ENCODE measurements around the gene ZFHX3.

ZFHX3 gene

DNA sequence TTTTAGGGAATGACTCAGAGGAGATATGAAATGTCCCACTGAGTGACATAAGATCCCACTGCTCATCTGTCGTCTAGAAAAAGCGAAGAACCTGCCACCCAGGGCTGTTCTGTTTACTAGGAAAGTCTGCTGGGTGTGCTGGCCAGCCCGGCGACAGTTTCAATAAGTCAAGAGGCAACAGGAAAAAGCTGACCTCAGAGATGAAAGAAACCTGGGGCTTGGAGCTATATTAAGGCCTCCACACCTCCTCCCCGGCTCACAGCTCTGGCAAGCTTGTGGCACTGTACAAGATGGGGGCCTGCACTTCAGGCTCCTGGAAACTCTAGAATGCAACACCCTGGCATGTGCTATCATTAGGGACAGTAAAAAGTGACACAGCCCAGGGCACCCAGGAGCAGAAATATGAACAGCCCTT is 10.6 kb downstream of the ZFHX3 start:
- no peak for DNase-seq

DNA sequence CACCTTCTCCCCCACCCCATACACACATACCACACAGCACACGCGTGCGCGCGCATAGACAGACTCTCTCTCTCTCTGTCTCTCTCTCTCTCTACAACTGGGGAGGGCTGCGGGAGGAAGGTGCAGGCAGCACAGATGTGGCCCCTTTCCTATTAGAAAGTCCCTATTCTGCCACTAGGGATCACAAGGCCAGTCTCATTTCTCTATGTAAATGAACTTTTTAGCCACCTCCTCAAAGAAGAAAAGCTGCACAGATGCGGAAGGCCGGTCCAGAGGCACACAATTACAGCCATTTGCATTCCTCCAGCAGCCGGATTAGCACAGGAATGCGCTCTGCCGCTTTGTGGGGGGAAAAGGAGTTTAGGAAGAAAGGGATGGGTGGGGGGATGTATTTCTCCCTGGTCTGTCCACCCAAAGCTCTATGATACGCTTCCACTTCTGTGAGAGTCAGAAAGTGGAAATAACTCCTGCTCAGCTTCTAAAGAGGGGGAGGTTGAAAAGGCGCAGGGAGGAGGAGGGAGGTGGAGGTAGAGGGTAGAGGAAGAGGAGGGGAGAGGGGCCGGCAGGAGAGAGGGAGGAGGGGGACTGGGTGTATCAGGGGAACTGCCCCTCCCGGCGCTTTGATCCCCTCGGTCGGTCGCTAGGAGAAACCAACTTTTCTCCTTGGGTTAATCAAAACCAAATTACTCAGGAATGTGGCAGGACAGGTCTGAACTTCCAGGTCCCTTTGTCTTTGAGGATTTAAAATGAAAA is 11.7 kb downstream of the ZFHX3 start:
- DNase-seq = peak; percentile 62

DNA sequence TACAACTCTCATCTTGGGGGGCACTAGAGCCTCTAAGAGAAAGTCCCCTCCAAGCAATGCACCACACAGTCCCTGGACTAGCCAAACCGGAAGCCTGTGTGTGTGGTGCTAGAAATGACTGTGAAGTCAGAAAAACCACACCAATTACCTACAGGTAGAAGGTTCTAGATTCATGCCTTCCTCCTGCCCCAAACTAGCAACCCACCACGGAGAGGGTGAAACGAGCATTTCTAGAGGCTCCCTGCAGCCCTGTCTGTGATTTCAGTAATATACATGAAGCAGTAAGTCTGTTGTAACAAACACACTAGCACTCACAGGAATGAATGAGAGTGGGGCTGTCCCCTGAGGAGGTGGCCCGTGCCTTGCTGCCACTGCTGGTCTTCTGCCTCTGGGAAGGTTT is 13.6 kb downstream of the ZFHX3 start:
- no peak for DNase-seq

DNA sequence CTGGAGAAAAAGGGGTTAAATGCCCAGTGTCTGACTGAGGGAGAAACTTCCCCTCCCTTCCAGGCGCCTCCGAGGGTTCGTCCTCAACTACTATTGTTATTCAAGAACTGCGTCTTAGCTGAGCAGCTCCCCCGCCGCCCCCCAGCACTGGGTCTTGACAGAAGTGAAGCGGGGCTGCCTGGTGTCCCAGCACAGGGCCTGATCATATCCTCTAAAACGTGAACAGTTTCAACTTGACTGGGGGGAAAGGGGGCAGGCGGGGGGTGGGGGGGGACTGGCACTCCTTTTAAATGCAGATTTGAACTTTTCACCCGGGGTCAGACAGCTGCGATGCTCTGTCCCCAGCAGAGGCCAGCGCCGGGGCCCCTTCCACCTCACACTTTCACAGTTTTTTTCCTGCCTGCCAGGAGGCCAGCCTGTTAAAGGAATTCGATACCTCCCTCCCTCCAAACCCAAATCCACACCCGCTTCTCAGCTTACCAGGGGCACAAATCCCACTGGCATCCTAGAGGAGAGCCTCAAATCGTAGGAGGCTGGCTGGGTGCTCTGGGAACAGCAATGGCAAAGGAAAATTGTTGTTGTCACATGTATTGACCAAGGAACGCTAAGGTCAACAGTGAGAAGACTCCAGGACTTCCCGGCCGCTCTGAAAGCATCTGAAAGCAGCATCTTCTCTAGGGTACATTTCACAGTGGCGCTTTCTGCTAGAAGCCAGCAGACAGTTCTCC is 14.5 kb downstream of the ZFHX3 start:
- no peak for DNase-seq

DNA sequence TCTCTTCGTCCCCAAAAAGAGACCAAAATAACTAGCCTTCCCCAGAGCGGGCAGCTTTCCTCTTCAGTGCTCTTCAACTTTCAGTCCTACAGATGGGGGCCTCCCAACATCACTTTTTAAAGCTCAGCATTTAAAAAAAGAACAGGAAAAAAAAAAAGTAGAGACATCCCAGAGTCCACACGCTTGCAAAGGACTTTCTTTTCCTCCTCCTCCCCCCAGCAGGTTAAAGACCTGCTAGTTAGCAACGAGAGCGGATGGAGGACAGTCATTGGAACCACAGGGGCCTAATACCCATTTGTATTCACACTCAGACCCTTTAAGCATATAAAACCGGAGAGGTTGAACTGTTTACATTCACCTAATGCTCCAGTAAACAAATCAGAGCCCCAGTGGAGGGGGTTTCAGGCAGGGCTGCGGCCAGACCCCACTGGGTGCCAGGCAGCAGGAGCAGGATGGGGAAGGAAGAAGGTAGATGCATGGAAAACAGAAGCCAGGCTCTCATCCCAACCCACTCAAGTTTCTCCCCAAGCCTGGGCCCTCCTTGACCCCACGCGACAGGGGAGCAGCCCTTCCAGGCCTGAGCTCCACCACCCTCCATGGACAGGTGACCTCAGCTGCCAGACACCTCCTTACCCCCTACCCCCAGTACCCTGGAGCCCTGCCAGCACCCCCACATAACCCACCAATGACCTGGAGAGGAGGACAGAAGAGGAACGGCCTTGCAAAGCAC is 15.2 kb downstream of the ZFHX3 start:
- DNase-seq = no peak

DNA sequence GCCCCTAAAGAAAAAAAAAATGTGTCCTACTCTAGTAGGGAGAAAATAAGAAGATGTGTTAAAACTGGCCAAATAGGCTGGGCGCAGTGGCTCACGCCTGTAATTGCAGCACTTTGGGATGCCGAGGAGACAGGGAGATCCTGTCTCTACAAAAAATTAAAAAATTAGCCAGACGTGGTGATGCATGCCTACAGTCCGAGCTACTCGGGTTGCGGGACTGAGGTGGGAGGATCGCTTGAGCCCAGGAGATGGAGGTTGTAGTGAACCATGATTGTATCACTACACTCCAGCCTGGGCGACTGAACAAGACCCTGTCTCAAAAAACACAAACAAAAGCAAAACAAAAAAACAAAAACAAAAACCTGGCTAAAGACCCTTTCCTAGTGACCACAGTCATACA is 15.9 kb downstream of the ZFHX3 start:
- no peak for DNase-seq

DNA sequence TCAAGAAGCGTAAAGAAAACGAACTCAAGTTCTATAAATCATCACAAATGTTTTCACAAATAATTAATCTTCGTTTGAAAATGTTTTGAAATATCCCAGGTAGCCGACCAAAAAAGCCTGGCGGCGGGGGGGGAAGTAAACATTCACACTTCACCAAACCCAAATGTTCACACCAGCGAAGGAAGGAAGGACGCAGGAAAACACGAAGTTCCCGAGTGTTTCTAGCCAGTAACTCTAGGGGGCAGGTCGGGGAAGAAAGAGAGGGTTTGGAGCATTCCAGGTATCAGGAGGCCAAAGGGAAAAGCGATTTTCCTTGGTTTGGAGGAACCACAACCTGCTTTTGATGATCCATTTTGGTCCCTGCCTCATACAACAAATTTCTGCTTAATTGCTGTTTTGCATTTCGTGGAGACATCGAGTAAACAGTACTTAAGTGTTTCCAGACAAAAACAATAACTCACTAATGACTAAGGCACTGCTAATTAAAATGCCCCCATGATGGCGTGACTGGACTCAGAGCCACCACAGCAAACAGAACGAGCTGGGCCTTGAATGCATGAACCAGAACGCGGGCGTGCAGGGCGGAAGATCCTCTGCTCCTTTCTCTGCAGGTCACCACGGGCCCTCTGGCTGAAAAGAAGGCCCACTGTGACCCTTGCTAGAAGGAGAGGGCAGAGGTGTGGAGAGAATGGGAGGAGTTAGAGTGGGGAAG is 16.6 kb downstream of the ZFHX3 start:
- DNase-seq = peak; percentile 50

DNA sequence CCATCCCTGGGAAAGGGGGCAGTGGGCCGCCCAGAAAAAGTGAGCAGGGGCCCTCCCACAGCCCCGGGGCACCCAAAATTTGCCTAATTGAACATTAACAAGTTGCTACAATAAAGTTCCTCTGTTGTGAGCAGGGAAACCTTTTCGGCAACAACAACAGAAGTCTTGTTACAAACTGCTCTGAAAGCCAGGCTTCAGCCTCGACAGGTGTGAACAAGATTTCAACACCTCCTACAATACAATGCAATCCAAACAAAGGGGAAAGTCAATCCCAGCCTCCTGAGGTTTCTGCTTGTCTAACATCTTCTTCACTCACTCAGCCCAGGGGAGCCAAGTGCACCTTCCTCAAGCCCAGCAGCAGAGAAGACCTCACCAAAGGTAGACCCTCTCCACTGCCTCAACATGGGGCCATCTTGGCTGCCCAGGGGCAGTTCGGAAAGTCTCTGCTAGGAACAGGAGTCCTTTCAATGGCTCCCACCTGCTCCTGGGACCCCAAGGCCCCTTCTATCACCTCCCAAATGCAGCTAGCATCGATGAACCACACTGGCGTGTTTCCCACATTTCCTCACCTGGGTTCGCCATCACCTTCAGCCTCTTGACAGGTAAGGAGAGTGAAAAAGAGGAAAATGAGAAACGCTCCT is 19.1 kb downstream of the ZFHX3 start:
- peak; percentile 64 for DNase-seq

DNA sequence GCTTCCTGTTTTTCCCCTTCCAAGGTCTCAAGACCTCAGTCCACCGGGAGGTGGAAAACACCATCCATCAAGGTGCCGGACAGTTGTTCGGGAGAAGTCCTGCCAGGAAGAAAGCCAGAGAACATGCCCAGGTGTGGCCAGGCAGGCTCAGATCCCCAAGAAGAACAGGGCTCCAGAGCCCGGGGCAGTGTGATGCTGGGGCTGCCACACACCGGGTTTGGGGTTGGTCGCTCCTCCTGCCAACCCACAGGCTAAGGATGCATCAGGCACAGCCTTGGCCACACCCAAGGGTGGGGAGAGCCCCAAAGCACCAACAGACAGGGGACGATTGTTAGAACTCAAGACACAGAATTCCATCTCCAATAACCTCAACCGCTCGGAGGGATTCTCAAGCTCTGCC is 19.7 kb downstream of the ZFHX3 start:
- DNase-seq = no peak

DNA sequence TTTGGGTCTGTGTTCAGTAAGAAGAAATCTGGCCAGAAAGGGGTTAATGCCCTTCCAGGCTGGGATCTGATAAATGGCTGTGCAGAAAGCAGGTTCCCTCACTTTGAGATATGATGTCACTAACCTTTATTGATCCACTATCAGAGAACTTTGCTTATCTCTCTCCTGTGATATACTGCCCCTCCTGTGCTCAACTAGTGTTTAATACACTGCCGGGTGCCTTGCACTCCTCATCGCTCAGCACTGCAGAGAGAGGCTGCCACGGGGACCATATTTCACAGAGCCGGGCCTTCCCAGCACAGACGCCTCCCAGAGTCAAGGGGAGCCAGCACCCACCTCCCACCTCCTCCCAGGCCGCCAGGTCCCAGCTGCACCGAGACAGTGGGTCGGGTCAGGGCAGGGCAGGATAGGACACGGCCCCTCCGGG is 20.2 kb downstream of the ZFHX3 start:
- DNase-seq = no peak

DNA sequence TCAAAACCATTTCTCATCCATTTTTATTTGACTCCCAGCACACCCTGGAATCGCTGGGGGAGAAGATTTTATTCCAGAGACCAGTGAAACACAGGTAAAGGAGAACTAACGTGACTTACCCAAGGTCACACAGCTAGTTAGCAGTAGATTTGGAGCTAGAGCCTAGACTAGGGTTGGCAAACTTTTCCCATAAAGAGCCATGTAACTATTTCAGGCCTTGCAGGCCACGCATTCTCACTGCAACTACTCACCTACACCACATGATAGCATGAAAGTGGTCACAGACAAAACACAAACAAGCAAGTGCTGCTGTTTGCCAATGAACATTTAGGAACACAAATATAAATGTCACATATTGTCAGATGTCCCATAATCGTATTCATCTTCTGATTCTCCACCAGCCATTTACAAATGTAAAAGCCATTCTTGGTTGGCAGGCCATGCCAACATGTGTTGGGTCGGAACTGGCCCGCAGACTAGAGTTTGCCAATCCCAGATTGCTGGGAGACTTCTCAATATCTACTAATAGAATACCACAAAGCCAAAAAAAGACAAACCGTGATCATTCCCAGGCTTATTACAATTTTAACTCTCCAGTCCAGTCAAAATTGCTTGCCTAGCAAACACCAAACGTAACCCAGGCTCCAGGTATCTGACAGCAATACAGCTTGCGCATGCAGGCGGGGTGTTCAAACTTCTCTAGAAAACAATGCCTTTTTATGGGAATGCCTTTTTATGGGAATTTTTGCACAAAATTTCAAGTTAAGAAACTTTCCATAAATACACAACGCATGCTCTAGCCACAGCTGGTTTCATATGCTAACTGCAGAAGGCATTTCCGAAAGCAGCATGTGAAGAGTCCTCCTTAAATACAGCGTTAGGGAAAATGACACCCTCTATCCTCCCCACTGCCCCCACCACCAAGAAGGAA is 20.9 kb downstream of the ZFHX3 start:
- no peak for DNase-seq

DNA sequence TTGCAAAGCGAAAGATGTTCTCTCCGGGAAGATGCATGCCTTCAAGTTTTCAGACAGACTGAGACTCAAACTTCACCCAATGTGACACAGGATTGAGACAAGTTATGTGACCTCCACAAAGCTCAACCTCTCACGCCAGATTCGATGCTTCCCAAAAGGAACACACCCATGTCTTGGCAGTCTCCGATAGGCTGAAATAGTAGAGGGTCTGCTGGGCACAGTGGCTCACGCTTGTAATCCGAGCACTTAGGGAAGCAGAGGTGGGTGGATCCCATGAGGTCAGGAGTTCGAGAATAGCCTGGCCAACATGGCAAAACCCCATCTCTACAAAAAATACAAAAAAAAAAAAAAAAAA is 22.1 kb downstream of the ZFHX3 start:
- no peak for DNase-seq

DNA sequence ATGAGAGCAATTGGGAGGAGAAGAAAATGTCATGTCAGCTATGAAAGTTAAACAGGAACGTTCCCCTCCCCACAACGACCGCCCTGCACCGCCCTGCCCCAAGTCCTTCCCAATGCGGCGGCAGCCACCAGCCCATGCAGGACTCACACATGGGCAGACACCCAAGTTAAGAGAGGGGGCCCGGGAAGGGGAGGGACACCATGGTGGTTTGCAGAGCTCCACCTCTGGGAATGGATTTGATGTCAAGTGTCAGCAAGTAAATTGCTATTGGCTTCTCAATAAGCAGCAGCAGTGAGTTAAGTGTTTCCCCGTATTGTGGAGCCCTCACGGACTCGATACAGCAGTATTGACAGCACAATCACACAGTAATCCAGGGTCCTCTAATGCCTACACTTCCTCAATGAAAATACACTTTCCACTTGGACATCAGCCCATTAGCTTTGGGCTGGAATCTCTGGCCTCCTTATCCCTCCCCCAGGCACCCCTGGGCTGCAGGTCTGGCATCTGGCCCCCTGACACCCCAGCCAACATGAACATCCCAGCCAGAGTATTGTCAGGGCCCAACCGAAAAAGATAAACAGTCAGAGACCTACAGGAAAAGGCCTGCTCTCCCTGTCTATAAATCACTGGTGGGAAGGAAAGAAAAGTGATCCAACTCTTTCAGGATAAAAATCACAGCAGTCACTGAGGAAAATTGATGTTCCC is 22.6 kb downstream of the ZFHX3 start:
- DNase-seq = no peak

DNA sequence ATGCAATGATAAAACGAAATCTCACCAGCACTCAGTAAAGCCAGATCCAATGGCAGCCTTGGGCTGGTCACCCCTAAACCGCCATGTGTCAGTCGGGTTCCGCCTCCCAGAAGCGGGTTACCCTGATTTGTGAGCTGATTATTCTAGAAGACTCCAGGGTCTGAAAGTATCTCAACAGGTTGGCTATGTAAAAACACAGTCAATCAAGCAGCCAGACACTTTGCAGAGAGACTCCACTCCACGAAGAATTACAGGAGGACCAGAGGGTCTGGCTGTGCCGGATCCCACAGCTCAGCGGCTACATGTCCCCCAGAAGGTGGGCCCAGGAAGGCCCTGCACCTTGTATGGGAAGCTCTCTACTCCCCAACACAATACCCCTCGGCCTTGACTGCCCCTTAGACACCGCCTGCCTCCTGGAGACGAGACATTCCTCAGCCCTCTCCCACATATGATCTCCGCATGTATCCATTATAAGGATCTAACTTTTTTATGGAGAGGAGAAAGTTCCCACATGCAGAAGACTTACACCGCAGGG is 23.3 kb downstream of the ZFHX3 start:
- DNase-seq = no peak

DNA sequence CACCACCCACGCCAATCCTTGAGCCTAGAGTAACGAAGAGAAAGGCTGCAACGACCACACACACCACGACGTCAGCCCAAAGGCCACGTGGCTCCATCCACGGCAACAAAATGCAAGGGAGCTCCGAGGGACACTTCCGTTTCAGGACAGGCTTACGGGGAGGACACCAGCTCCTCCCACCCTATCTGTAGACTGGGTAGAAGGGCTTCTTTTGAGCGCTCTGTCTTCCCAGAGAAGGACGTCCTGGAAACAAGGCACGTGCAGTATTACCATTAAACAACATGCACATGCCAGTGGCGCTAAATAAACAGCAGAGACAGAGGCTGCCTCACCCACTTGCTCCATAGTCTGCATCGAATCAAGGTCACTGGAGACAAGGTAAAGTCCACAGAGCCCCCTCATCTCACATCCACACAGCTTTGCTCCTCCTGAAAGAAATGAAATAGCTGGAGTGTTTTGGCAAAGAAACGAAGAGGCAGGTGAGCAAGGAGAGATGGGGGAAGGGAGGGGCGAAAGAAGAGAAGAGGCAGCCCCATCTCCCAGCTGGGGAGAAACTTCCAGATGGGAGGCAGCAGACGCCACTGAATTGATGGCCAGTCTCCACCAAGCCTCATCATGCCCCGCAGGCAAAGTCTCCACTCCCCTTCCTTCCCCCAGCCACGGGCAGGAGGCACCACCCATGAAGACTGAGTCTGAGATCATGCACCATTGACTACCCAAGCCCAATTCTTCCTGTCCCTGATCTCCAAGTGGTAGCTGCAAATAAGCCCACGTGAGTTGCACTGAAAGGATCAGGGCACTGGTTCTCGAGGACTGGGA is 24.0 kb downstream of the ZFHX3 start:
- no peak for DNase-seq

DNA sequence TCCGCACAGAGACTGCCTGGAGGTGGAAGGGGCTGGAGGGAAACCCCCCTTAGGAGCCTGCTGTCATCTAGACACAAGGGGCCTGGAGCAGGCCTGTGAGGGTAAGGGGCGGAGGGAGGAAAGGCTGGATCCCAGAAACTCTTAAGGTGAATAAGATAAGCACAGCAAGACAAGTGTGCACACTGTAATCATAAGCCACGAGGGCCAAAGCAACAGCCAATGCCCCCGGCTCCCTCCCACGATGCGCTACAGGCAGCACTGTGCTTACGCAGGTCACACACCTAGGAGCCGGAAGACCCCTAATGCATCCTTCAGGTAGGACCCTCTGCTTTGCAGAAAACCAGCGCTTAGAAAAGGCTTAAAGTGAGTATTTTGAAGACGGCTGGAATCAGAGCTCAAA is 24.6 kb downstream of the ZFHX3 start:
- no peak for DNase-seq

DNA sequence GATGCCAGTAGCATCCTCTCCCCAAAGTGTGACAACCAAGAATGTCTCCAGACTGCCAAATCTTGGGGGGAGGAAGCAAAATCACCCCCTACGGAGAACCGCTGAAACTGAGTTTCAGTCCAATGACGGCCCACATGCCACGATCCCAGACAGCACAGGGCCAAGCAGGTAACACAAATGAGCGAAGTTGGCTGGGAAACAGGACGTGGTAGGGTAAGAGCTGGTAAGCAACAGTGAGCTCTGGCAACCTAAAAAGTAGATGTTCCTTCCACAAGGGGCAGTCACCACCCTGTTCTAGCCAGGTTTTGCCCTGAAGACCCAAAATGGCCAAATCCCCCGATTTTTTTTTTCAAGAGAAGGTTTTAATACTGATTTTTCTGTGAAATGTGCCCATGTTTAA is 25.4 kb downstream of the ZFHX3 start:
- no peak for DNase-seq

DNA sequence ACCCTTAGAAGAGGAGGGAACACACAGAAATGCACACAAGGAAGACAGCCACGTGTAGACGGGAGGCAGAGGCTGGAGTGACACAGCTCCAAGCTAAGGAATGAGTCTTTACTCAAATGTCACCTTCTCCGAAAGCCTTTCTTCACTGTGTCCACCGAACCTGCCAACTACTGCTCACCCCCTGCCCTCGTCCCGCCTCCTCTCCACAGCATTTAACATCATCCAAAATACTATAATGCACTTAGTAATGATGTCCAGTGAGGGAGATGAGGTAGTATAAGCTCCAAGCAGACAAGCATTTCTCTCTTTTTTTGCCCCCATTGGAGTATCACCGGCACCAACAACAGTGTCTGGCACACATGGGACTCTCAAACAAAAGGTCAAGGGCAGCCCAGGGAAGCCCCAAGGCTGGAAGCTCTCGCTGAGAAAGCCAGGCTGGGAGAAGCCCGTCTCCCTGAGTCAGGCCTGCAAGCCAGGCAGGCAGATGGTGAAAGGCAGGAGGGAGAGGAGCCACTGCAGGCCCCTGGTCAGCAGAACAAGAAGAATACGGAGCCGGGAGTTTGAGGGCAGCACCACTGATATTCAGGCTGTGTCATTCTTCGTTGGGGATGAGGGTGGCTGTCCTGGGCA is 25.9 kb downstream of the ZFHX3 start:
- no peak for DNase-seq

DNA sequence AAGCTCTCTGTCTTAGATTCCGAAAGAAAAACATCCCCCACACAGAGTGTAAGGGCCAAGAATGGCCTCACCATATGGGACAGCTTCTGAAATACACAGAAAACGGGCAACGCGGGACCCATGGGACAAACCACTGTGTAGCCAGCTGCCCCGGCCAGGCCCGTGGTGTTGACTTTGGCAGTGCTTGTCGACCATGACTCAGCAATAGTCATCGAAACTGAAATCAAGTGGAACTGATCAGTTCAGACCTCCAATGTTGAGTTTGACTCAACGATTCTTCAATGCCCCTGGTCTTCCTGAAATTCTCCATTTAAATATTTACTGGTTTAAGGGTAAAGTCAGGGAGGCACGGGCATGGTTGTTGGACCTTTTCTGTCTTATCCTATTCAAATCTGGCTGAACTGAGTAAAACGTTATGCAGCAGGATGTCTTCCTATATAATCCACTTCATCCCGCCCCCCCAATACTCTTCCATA is 27.5 kb downstream of the ZFHX3 start:
- DNase-seq = no peak

Measured in NCI-H1048 (cell line).